ENCODE data around the gene CAPRIN2. TPM values are rescaled to one million over a fixed set of nuclear protein-coding genes. Genes with fewer than 3 reads are reported as not detected.

The CAPRIN2 gene
- total and polyA plus RNA-seq, 2 donors (not counting 1 experiment from before 2014, with no cell fraction given) = 10.8 to 17.2 TPM

DNA sequence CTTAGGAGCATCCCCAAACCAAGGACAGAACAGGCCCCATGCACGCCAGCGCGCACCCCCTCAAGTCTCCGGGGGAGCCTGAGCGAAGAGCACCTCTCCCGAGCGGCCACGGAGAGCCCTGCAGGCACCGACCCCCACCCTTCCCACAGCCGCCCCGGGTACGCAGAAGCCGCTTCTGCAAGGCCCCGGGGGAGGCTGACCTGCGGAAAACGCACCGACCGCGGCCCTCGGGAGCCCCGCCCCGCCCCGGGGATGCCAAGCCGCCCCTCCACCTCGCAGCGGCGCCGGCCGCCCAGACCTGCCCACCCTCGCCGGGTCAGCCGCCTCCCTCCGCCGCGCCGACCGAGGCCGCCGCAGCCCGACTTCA, 385 bp downstream of the CAPRIN2 start:
- peak overlapping the region; percentile 55 for H3K9ac ChIP-seq (ENCODE audit: insufficient read depth, low read length)
- H4K20me1 ChIP-seq (ENCODE audit: control insufficient read depth, extremely low read depth, insufficient read depth, low read length) = no peaks in the 10 kb centered on the region
- no peaks in the 10 kb centered on the region for H3K27me3 ChIP-seq (ENCODE audit: control insufficient read depth, insufficient read depth, low read length)
- H2AFZ ChIP-seq (ENCODE audit: low read length) = peak overlapping the region; percentile 87
- H3K36me3 ChIP-seq (ENCODE audit: control insufficient read depth, insufficient read depth, low read length) = no peaks in the 10 kb centered on the region
- H3K79me2 ChIP-seq (ENCODE audit: control insufficient read depth, insufficient read depth, low read length) = peaks cover 19% of the 10 kb centered on the region
- peak overlapping the region; percentile 65 for H3K27ac ChIP-seq (ENCODE audit: insufficient read depth, low read length)
- DNase-seq (ENCODE audit: low read depth in 2 of 2) = no peak
- peak overlapping the region; percentile 89 for H3K4me2 ChIP-seq (ENCODE audit: extremely low read depth, insufficient read depth, low read length)
- peak overlapping the region; percentile 69 to 94 (median 75) for H3K4me3 ChIP-seq (replicated peaks in 1 of 4; ENCODE audit: control extremely low read depth in 1 of 4, insufficient read depth in 1 of 4, low read depth in 3 of 4, low read length in 4 of 4)
- no peaks in the 10 kb centered on the region for H3K9me3 ChIP-seq (ENCODE audit: control insufficient read depth, insufficient read depth, low read depth, low read length)
- no peak for TF ChIP-seq EZH2 (IDR thresholded peaks at IDR 0.05; ENCODE audit: low read length, missing control alignments)
- TF ChIP-seq, protein P1, sequence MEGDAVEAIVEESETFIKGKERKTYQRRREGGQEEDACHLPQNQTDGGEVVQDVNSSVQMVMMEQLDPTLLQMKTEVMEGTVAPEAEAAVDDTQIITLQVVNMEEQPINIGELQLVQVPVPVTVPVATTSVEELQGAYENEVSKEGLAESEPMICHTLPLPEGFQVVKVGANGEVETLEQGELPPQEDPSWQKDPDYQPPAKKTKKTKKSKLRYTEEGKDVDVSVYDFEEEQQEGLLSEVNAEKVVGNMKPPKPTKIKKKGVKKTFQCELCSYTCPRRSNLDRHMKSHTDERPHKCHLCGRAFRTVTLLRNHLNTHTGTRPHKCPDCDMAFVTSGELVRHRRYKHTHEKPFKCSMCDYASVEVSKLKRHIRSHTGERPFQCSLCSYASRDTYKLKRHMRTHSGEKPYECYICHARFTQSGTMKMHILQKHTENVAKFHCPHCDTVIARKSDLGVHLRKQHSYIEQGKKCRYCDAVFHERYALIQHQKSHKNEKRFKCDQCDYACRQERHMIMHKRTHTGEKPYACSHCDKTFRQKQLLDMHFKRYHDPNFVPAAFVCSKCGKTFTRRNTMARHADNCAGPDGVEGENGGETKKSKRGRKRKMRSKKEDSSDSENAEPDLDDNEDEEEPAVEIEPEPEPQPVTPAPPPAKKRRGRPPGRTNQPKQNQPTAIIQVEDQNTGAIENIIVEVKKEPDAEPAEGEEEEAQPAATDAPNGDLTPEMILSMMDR (conservative IDR thresholded peaks at IDR 0.05 in 1 of 2, IDR thresholded peaks at IDR 0.05 in 1 of 2; ENCODE audit: low read depth in 1 of 2, low read length in 2 of 2) = no peak
- peaks cover 6% of the 10 kb centered on the region for H3K4me1 ChIP-seq (ENCODE audit: control insufficient read depth, extremely low read depth, insufficient read depth, low read length)

DNA sequence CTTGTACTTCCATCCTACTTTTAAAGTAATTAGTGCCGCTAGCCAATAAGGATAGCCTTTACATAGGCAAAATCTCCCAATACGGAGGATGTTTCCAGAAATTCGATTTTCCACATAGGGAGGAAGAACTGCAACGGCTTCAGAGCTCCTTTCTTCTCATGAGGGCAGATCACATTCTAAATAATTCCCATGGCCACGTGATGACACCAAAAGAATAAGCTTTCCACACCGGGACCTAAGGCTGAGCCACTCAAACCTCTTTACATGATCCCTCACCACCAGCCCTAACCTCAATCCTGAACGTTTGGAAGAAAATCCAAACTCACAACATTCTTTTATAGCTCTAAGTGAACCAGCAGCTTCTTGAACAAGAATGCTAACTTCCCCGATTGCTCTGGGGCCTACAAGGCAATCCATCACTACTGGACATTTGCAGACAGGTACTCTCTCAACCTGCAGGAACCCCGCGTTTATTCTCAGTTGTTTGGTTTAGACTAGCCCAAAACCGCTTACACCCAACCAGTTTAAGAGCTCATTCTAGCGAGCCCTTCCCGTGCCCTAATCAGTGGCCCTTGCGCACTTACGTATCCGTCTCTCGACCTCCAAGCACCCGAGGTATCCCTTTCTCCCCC, 884 bp downstream of the CAPRIN2 start:
- peak overlapping the region; percentile 65 for H3K27ac ChIP-seq (ENCODE audit: insufficient read depth, low read length)
- peaks cover 22% of the 10 kb centered on the region for H3K79me2 ChIP-seq (ENCODE audit: control insufficient read depth, insufficient read depth, low read length)
- H3K4me3 ChIP-seq (replicated peaks in 1 of 4; ENCODE audit: control extremely low read depth in 1 of 4, insufficient read depth in 1 of 4, low read depth in 3 of 4, low read length in 4 of 4) = peak overlapping the region; percentile 69 to 94 (median 75)
- H4K20me1 ChIP-seq (ENCODE audit: control insufficient read depth, extremely low read depth, insufficient read depth, low read length) = no peaks in the 10 kb centered on the region
- peak overlapping the region; percentile 89 for H3K4me2 ChIP-seq (ENCODE audit: extremely low read depth, insufficient read depth, low read length)
- no peaks in the 10 kb centered on the region for H3K27me3 ChIP-seq (ENCODE audit: control insufficient read depth, insufficient read depth, low read length)
- H3K36me3 ChIP-seq (ENCODE audit: control insufficient read depth, insufficient read depth, low read length) = no peaks in the 10 kb centered on the region
- no peak for TF ChIP-seq EZH2 (IDR thresholded peaks at IDR 0.05; ENCODE audit: low read length, missing control alignments)
- TF ChIP-seq, protein P1 (conservative IDR thresholded peaks at IDR 0.05 in 1 of 2, IDR thresholded peaks at IDR 0.05 in 1 of 2; ENCODE audit: low read depth in 1 of 2, low read length in 2 of 2) = no peak
- H3K9ac ChIP-seq (ENCODE audit: insufficient read depth, low read length) = peak overlapping the region; percentile 55
- peak; percentile 43 to 56 for DNase-seq (ENCODE audit: low read depth in 2 of 2)
- no peaks in the 10 kb centered on the region for H3K9me3 ChIP-seq (ENCODE audit: control insufficient read depth, insufficient read depth, low read depth, low read length)
- H3K4me1 ChIP-seq (ENCODE audit: control insufficient read depth, extremely low read depth, insufficient read depth, low read length) = peaks cover 6% of the 10 kb centered on the region
- H2AFZ ChIP-seq (ENCODE audit: low read length) = peak overlapping the region; percentile 87

DNA sequence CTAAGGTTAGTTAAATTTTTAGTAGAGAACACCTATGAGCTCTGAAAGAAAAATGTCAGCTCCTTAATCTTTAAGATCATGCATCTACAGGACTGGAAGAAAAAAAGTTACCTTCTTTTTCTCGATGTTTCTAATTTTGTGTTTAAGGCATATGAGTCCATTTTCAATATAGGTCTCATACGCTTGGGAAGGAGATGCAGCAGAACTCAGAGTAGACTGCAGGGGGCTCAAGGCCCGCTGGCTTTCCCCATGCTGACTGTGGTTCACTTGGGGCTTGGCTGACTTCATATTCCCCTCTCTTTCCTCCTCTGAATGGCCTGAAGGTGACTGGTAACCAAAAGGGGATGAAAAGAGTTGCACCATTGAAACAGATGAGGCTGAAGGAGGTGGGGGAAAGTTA, 1.5 kb downstream of the CAPRIN2 start:
- peaks cover 6% of the 10 kb centered on the region for H3K4me1 ChIP-seq (ENCODE audit: control insufficient read depth, extremely low read depth, insufficient read depth, low read length)
- no peak for TF ChIP-seq EZH2 (IDR thresholded peaks at IDR 0.05; ENCODE audit: low read length, missing control alignments)
- TF ChIP-seq, protein P1 (conservative IDR thresholded peaks at IDR 0.05 in 1 of 2, IDR thresholded peaks at IDR 0.05 in 1 of 2; ENCODE audit: low read depth in 1 of 2, low read length in 2 of 2) = peak; percentile 36 to 59
- H3K4me3 ChIP-seq (replicated peaks in 1 of 4; ENCODE audit: control extremely low read depth in 1 of 4, insufficient read depth in 1 of 4, low read depth in 3 of 4, low read length in 4 of 4) = peak overlapping the region; percentile 69 to 94 (median 75)
- H3K9ac ChIP-seq (ENCODE audit: insufficient read depth, low read length) = no peak overlapping the region
- H3K9me3 ChIP-seq (ENCODE audit: control insufficient read depth, insufficient read depth, low read depth, low read length) = no peaks in the 10 kb centered on the region
- H3K4me2 ChIP-seq (ENCODE audit: extremely low read depth, insufficient read depth, low read length) = peak overlapping the region; percentile 89
- no peak overlapping the region for H3K27ac ChIP-seq (ENCODE audit: insufficient read depth, low read length)
- peak; percentile 46 to 56 for DNase-seq (ENCODE audit: low read depth in 2 of 2)
- no peaks in the 10 kb centered on the region for H3K36me3 ChIP-seq (ENCODE audit: control insufficient read depth, insufficient read depth, low read length)
- H2AFZ ChIP-seq (ENCODE audit: low read length) = no peak overlapping the region
- H4K20me1 ChIP-seq (ENCODE audit: control insufficient read depth, extremely low read depth, insufficient read depth, low read length) = no peaks in the 10 kb centered on the region
- no peaks in the 10 kb centered on the region for H3K27me3 ChIP-seq (ENCODE audit: control insufficient read depth, insufficient read depth, low read length)
- H3K79me2 ChIP-seq (ENCODE audit: control insufficient read depth, insufficient read depth, low read length) = peaks cover 22% of the 10 kb centered on the region
